ENCODE measurements around the gene TULP4. TPM values are rescaled to one million over a fixed set of nuclear protein-coding genes. Genes with fewer than 3 reads are reported as not detected.

TULP4 gene
- total and polyA plus RNA-seq, 2 of the 8 experiments (the other 6 are each of a cell fraction or from before 2014, with no cell fraction given) = 7.7 to 51.6 TPM

DNA sequence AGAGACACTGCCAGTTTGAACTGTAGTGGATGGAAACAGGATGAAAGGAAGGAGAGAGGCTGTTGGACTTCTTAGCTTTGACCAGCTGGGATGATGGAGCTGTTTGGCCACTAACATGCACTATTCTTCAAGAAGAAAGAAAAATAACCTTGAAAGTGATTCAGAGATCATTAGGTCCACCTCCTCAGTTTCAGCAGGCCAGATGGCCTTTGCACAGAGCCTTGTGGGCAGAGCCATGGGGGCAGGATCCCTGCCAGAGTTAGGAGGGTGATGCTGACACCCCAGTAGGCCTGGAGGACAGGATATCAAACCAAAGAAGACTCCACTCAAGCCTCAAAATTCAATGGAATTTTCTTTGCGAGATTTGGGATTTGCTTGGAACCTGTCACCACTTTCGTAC is 173.2 kb downstream of the TULP4 start:
- Histone ChIP-seq H3K4ac (replicated peaks; ENCODE audit: insufficient read length, low read depth, low read length) (no peak overlapping the region), H2BK15ac (ENCODE audit: low read length) (no peak overlapping the region), H3K56ac (replicated peaks; ENCODE audit: insufficient read length, low read depth, low read length) (no peak overlapping the region), H2BK20ac (ENCODE audit: low read length) (no peak overlapping the region), H4K8ac (ENCODE audit: extremely low read depth, insufficient read depth, low read length) (no peak overlapping the region), H2AK5ac (ENCODE audit: low read depth, low read length) (no peak overlapping the region), H4K5ac (ENCODE audit: insufficient read length, low read depth, low read length) (no peak overlapping the region), H2BK12ac (ENCODE audit: low read depth, low read length) (no peak overlapping the region), H3K79me1 (ENCODE audit: low read depth, low read length) (no peaks in the 10 kb centered on the region), H3K4me1 (replicated peaks in 1 of 4; ENCODE audit: control insufficient read depth in 3 of 4, insufficient read depth in 4 of 4, low read length in 3 of 4) (no peaks in the 10 kb centered on the region), H3K9me3 (ENCODE audit: insufficient read depth in 2 of 2, low read depth in 1 of 2, low read length in 1 of 2) (no peaks in the 10 kb centered on the region), H3K18ac (ENCODE audit: extremely low read depth, low read length) (no peak overlapping the region), H3K23ac (ENCODE audit: insufficient read length) (no peak overlapping the region), H2AFZ (ENCODE audit: low read length) (no peak overlapping the region), H2BK120ac (replicated peaks; ENCODE audit: low read depth, low read length) (no peak overlapping the region), H3K9ac (replicated peaks in 1 of 4; ENCODE audit: extremely low read depth in 1 of 4, low read depth in 3 of 4, low read length in 3 of 4) (no peak overlapping the region), H3K4me2 (ENCODE audit: insufficient read depth in 1 of 2, low read depth in 2 of 2, low read length in 2 of 2) (no peak overlapping the region), H2BK5ac (ENCODE audit: low read depth, low read length) (no peak overlapping the region), H4K91ac (replicated peaks; ENCODE audit: insufficient read length, low read length) (no peak overlapping the region), H3K27ac (ENCODE audit: low read depth, low read length) (no peak overlapping the region), H3K27me3 (replicated peaks in 1 of 4; ENCODE audit: control insufficient read depth in 3 of 4, extremely low read depth in 1 of 4, insufficient read depth in 3 of 4, low read length in 3 of 4) (no peaks in the 10 kb centered on the region), H3K36me3 (ENCODE audit: control insufficient read depth in 2 of 4, insufficient read depth in 4 of 4, low read length in 3 of 4) (peaks cover 0 to 6% (median 0%) of the 10 kb centered on the region in 4 experiments; a peak in 3 of 8 replicates), H3K4me3 (ENCODE audit: extremely low read depth in 1 of 4, insufficient read depth in 2 of 4, low read depth in 3 of 4, low read length in 4 of 4) (no peak overlapping the region), H3K14ac (ENCODE audit: insufficient read length) (no peak overlapping the region), H4K20me1 (replicated peaks in 1 of 2; ENCODE audit: control insufficient read depth in 1 of 2, insufficient read depth in 2 of 2, low read length in 2 of 2) (no peaks in the 10 kb centered on the region), H3K23me2 (ENCODE audit: low read depth, low read length) (no peaks in the 10 kb centered on the region), H3K79me2 (ENCODE audit: control insufficient read depth in 1 of 2, insufficient read depth in 2 of 2, low read length in 2 of 2) (no peaks in the 10 kb centered on the region)
- CTCF ChIA-PET (ENCODE audit: partially characterized antibody) = interaction anchor here (1.8 kb wide), 1 partner anchor 265 kb away, joined by 5 read pairs; no protein-coding TSS in a partner anchor
- WGBS, 2 experiments (ENCODE audit: extremely low coverage in 1 of 2, insufficient coverage in 1 of 2, insufficient read length in 1 of 2, insufficient replicate concordance in 2 of 2, low coverage in 1 of 2, low lambda C conversion rate in 2 of 2, missing lambda C conversion rate in 1 of 2) = 95% methylated on average over 2 of the region's 2 CpGs; no CpG with 5 or more reads in 1 of the 2 experiments
- no peak for FAIRE-seq
- no peak for DNase-seq (ENCODE audit: low read depth in 1 of 2, low spot score in 2 of 2)
- POLR2A ChIA-PET (ENCODE audit: partially characterized antibody) = no interaction called here
- no peak for TF ChIP-seq TAF1 (IDR thresholded peaks at IDR 0.05; ENCODE audit: low read depth, low read length)
- TF ChIP-seq, protein P1, sequence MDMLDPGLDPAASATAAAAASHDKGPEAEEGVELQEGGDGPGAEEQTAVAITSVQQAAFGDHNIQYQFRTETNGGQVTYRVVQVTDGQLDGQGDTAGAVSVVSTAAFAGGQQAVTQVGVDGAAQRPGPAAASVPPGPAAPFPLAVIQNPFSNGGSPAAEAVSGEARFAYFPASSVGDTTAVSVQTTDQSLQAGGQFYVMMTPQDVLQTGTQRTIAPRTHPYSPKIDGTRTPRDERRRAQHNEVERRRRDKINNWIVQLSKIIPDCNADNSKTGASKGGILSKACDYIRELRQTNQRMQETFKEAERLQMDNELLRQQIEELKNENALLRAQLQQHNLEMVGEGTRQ (IDR thresholded peaks at IDR 0.05; ENCODE audit: low read length) = no peak
